HepG2 (cell line): ENCODE data around the gene PODXL2. TPM values are rescaled to one million over a fixed set of nuclear protein-coding genes. Genes with fewer than 3 reads are reported as not detected.

Experiments
- ATAC-seq: fragments of 200-7000 bp; cut with Tn5 transposase; 3 replicates; pipeline ENCODE4 v1.9.1; 2020; ENCODE audit warnings: mild to moderate bottlenecking, moderate library complexity
- BruUV-seq: library from RNA; stranded (reverse); fragments of 400-500 nt; replicated peaks from 2 replicates; lab custom pipeline; 2021; lab: Mats Ljungman, UMichigan
- CTCF ChIA-PET: fragments of 300-600 bp; formaldehyde crosslinking; extraction: SDS; loops from one replicate; lab custom pipeline; 2021; ENCODE audit warnings: low total read pairs, inconsistent platforms, low intra/inter-chr PET ratio; lab: Yijun Ruan, JAX
- POLR2A ChIA-PET: fragments of 350-600 bp; sonication (Branson Sonifier 250); formaldehyde crosslinking; loops from one replicate; lab custom pipeline; 2020; ENCODE audit warnings: antibody characterized with exemption, inconsistent platforms; lab: Yijun Ruan, JAX
- DNase-seq: peaks from one replicate; pipeline ENCODE4 v3.0.0-alpha.2; 2015; ENCODE audit warnings: low spot score
- FAIRE-seq: peaks from 3 replicates; lab custom pipeline; 2011; peaks lifted over from hg19 to GRCh38; lab: Jason Lieb, UNC
- H2AFZ ChIP-seq: one replicate; pipeline ENCODE4 v1.6.1; 2011; ENCODE audit warnings: low read length, inconsistent platforms
- H3K27ac ChIP-seq: fragments of 300-600 bp; 3 replicates; pipeline ENCODE4 v1.8.0; 2011; ENCODE audit warnings: mixed run types, mild to moderate bottlenecking, mixed read lengths, low read length, inconsistent platforms; ENCODE audit not compliant: insufficient read depth; ENCODE audit errors: extremely low read length
- H3K27me3 ChIP-seq, 2 experiments: fragments of 200-600 bp in 1 of 2; 2 replicates in 1 of 2; 3 replicates in 1 of 2; pipeline versions ENCODE4 v1.6.0 to v1.8.0; 2011; ENCODE audit warnings: low read length in 2 of 2, mild to moderate bottlenecking in 2 of 2, moderate library complexity in 2 of 2, inconsistent platforms in 1 of 2; ENCODE audit not compliant: insufficient read depth in 2 of 2, control insufficient read depth in 1 of 2
- H3K36me3 ChIP-seq, 2 experiments: fragments of 200-600 bp in 1 of 2; replicated peaks in 1 of 2; 2 replicates in 1 of 2; 3 replicates in 1 of 2; pipeline versions ENCODE4 v1.5.1 to v1.8.0; 2011; ENCODE audit warnings: low read length in 2 of 2, inconsistent platforms in 1 of 2; ENCODE audit not compliant: insufficient read depth in 2 of 2, control insufficient read depth in 1 of 2
- H3K4me1 ChIP-seq: 2 replicates; pipeline ENCODE4 v1.5.1; 2012; ENCODE audit warnings: low read length, inconsistent platforms; ENCODE audit not compliant: insufficient read depth
- H3K4me2 ChIP-seq: 2 replicates; pipeline ENCODE4 v1.6.0; 2011; ENCODE audit warnings: low read depth, low read length, inconsistent platforms
- H3K4me3 ChIP-seq, 3 experiments: fragments of 200-600 bp in 1 of 3; sonication (generic), shearing (Covaris generic) in 1 of 3; replicated peaks in 1 of 3; 2 replicates each; pipeline ENCODE4 v1.5.1; 2011 to 2016; ENCODE audit warnings: low read length in 3 of 3, inconsistent platforms in 2 of 3, low read depth in 2 of 3, mild to moderate bottlenecking in 2 of 3, control low read depth in 1 of 3, mixed read lengths in 1 of 3; ENCODE audit not compliant: insufficient read depth in 1 of 3
- H3K79me2 ChIP-seq: one replicate; pipeline ENCODE4 v1.6.1; 2011; ENCODE audit warnings: low read length, inconsistent platforms; ENCODE audit not compliant: insufficient read depth
- H3K9ac ChIP-seq: 2 replicates; pipeline ENCODE4 v1.6.0; 2011; ENCODE audit warnings: mild to moderate bottlenecking, low read depth, low read length, inconsistent platforms; ENCODE audit not compliant: insufficient read depth
- H3K9me3 ChIP-seq: 2 replicates; pipeline ENCODE4 v1.5.1; 2012; ENCODE audit warnings: mild to moderate bottlenecking, low read length
- H4K20me1 ChIP-seq: 2 replicates; pipeline ENCODE4 v1.6.0; 2011; ENCODE audit warnings: inconsistent platforms, mild to moderate bottlenecking, low read length, moderate library complexity; ENCODE audit not compliant: insufficient read depth
- BRCA1 ChIP-seq: sonication (generic); formaldehyde crosslinking; IDR thresholded peaks from 2 replicates; pipeline ENCODE4 v1.4.0; 2020; ENCODE audit warnings: missing genetic modification reagents
- MIXL1 ChIP-seq: IDR thresholded peaks from 2 replicates; pipeline ENCODE4 v1.6.1; 2016
- NKX3-1 ChIP-seq: sonication (generic); formaldehyde crosslinking; IDR thresholded peaks from 2 replicates; pipeline ENCODE4 v1.5.0; 2020; ENCODE audit warnings: missing genetic modification reagents
- PHF8 ChIP-seq: sonication (generic); formaldehyde crosslinking; IDR thresholded peaks from 2 replicates; pipeline ENCODE4 v1.5.0; 2020; ENCODE audit warnings: missing genetic modification reagents
- RXRA ChIP-seq: sonication (generic); formaldehyde crosslinking; IDR thresholded peaks from 2 replicates; pipeline ENCODE4 v1.5.1; 2020; ENCODE audit warnings: missing genetic modification reagents
- SALL2 ChIP-seq: sonication (generic); formaldehyde crosslinking; IDR thresholded peaks from 2 replicates; pipeline ENCODE4 v1.8.1; 2023; ENCODE audit warnings: mild to moderate bottlenecking, missing genetic modification reagents, inconsistent platforms
- ZNF343 ChIP-seq: sonication (generic); formaldehyde crosslinking; IDR thresholded peaks from 2 replicates; pipeline ENCODE4 v1.4.0; 2020; ENCODE audit warnings: mild to moderate bottlenecking, missing genetic modification reagents
- ZNF775 ChIP-seq: sonication (generic); formaldehyde crosslinking; IDR thresholded peaks from 2 replicates; pipeline ENCODE4 v1.4.0; 2020; ENCODE audit warnings: missing genetic modification reagents, mild to moderate bottlenecking, moderate library complexity, borderline replicate concordance
- WGBS: methylation state at CpG from one replicate; pipeline ENCODE4 v1.1.6; 2017; ENCODE audit warnings: low lambda C conversion rate; 5-methylcytosine and 5-hydroxymethylcytosine counted together
- in situ Hi-C: cut with HindIII; loops from 2 replicates; pipeline ENCODE4 v1.10.0; 2017; ENCODE audit warnings: low pct_unique_long_range_greater_than_20kb; ENCODE audit not compliant: extremely low pct_ligation_motif_present
- intact Hi-C: fragments of 100-400 bp; cut with micrococcal nuclease; formaldehyde crosslinking; loops from one replicate; pipeline ENCODE4 v1.10.0; 2022; ENCODE audit not compliant: unreplicated experiment
- polyA plus RNA-seq, 8 experiments: library from polyadenylated mRNA; depleted of rRNA in 3 of 8; stranded (reverse) in 7 of 8; unstranded in 1 of 8; fragments of >200 nt; fragmentation: Illumina TruSeq in 4 of 8; extraction: Trizol in 4 of 8; gene quantifications; 2 replicates each; pipeline versions ENCODE4 v1.2.1 to v1.2.3, GENCODE V29; 2011 to 2016; ENCODE audit warnings: low read depth in 4 of 8, missing spikeins in 1 of 8, mixed read lengths in 1 of 8; ENCODE audit not compliant: insufficient read depth in 1 of 8
- total RNA-seq, 5 experiments: library from RNA; depleted of rRNA; stranded (reverse); fragments of >200 nt; fragmentation: Illumina TruSeq; extraction: Trizol; gene quantifications; 2 replicates each; pipeline ENCODE4 v1.2.3, GENCODE V29; 2016; ENCODE audit warnings: low read depth in 1 of 5
- TF ChIP-seq, protein P1 (sequence below): fragments of 450-650 bp; IDR thresholded peaks from 2 replicates; pipeline ENCODE4 v1.6.1; 2017

PODXL2 gene
- total and polyA plus RNA-seq, 2 of the 13 experiments (the other 11 are each of a cell fraction or from before 2014, with no cell fraction given): 20.4 to 25.1 TPM

DNA sequence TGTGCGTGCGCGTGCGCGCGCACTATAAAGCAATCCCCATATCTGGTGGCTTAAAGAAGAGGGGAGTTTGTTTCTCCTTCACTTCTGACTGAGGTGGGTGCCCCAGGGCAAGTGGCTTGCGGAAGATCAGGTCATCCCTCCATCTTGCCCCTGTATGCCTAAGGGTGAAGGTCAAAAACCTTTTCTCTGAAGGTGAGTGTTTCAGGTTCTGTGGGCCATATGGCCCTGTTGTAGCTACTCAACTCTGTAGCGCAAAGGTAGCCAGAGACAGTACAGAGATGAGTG, 49.3 kb downstream of the PODXL2 start:
- H3K4me2 ChIP-seq: no peak overlapping the region
- no peak for FAIRE-seq
- intact Hi-C loops: no loop called here
- H4K20me1 ChIP-seq: no peaks in the 10 kb centered on the region
- TF ChIP-seq RXRA (CRISPR knock-in tag) (no peak), ZNF775 (CRISPR knock-in tag) (no peak), PHF8 (CRISPR knock-in tag) (no peak), BRCA1 (CRISPR knock-in tag) (no peak), ZNF343 (CRISPR knock-in tag) (no peak), MIXL1 (CRISPR knock-in tag) (no peak), NKX3-1 (CRISPR knock-in tag) (no peak), SALL2 (CRISPR knock-in tag) (no peak)
- TF ChIP-seq, protein P1, sequence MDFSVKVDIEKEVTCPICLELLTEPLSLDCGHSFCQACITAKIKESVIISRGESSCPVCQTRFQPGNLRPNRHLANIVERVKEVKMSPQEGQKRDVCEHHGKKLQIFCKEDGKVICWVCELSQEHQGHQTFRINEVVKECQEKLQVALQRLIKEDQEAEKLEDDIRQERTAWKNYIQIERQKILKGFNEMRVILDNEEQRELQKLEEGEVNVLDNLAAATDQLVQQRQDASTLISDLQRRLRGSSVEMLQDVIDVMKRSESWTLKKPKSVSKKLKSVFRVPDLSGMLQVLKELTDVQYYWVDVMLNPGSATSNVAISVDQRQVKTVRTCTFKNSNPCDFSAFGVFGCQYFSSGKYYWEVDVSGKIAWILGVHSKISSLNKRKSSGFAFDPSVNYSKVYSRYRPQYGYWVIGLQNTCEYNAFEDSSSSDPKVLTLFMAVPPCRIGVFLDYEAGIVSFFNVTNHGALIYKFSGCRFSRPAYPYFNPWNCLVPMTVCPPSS: no peak
- TF ChIP-seq, all 625 proteins: peak for 0
- peaks cover 0 to 4% of the 10 kb centered on the region in 2 experiments; a peak in 1 of 5 replicates for H3K27me3 ChIP-seq
- no peak for ATAC-seq
- CTCF ChIA-PET: no interaction called here
- in situ Hi-C loops: no loop called here
- DNase-seq: no peak
- H3K36me3 ChIP-seq: no peaks in the 10 kb centered on the region
- no TSS peak for BruUV-seq
- no peak overlapping the region for H3K9ac ChIP-seq
- H3K79me2 ChIP-seq: no peaks in the 10 kb centered on the region
- POLR2A ChIA-PET: no interaction called here
- peaks cover 11% of the 10 kb centered on the region for H3K4me1 ChIP-seq
- 97% methylated on average over 8 of the region's 8 CpGs for WGBS
- no peak overlapping the region for H2AFZ ChIP-seq
- no peaks in the 10 kb centered on the region for H3K9me3 ChIP-seq
- no peak overlapping the region for H3K27ac ChIP-seq
- no peak overlapping the region for H3K4me3 ChIP-seq
